ENCODE measurements around the gene DPYSL4. TPM values are rescaled to one million over a fixed set of nuclear protein-coding genes. Genes with fewer than 3 reads are reported as not detected.

Gene DPYSL4
- total and polyA plus RNA-seq, 2 experiments from 2014 or later, result 2.1 to 4.1 TPM

DNA sequence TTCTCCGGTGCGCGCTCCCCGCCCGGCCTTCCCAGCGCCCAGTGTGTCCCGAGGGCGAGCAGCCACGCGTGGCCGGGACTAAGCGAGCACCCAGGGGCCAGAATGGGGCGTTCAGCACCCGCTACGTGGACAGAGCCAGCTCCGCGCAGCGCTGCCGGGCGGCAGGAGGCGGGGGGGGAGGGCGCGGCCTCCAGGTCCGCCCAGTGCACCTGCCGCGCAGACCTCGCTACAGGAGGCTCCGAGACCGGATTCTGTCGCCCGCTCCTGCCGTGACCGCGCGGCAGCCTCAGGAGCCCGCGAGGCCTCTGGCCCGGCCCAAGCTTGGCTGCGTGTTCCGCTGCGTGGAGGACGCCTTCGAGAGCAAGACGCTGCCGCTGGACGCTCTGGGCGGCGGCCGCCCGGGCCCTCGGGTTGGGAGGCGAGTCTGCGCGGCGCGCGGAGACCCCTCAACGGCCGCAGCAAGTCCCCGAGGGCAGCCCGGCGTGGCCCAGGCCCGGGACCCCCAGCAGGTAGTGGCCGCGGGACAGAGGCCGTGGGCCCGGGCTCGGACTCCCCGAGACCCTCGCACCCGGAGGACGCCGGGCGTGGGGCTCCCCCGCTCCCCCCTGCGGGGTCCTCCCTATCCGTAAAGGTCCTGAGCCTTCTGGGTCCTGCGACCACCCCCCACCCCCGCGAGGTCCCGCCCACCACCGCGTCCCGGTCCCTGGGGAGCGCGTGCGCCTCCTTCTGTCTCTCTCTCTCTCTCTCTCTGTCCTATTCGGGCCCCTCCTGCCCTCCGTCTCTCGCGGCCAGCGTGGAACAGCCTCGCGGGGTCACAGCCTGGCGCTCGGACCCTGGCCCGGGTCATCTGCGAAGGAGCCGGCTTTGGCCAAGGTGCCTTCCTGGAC, 904 bp upstream of the DPYSL4 start:
- H3K27ac ChIP-seq, result no peak overlapping the region
- H3K4me2 ChIP-seq, result peak overlapping the region; percentile 88
- TF ChIP-seq EZH2phosphoT487 (IDR thresholded peaks at IDR 0.05; ENCODE audit: low read depth, severe bottlenecking, unreplicated experiment) (no peak), EZH2 (IDR thresholded peaks at IDR 0.05; ENCODE audit: borderline replicate concordance) (peak; percentile 53)
- H3K9me3 ChIP-seq (ENCODE audit: low read depth), result no peaks in the 10 kb centered on the region
- H4K20me1 ChIP-seq (ENCODE audit: insufficient read depth, poor library complexity, severe bottlenecking), result no peaks in the 10 kb centered on the region
- no peak overlapping the region for H2AFZ ChIP-seq
- WGBS (ENCODE audit: low lambda C conversion rate, missing lambda C conversion rate), result 8% methylated on average over 54 of the region's 99 CpGs
- H3K9me2 ChIP-seq (replicated peaks; ENCODE audit: insufficient read depth), result no peaks in the 10 kb centered on the region
- no peaks in the 10 kb centered on the region for H3K36me3 ChIP-seq (replicated peaks; ENCODE audit: insufficient read depth, low read depth)
- DNase-seq (ENCODE audit: low spot score), result peak; percentile 85
- H3K4me3 ChIP-seq, result no peak overlapping the region
- peaks cover 10% of the 10 kb centered on the region for H3K4me1 ChIP-seq (ENCODE audit: insufficient read depth)
- H3K79me2 ChIP-seq, result no peaks in the 10 kb centered on the region
- peaks cover 79% of the 10 kb centered on the region for H3K27me3 ChIP-seq

DNA sequence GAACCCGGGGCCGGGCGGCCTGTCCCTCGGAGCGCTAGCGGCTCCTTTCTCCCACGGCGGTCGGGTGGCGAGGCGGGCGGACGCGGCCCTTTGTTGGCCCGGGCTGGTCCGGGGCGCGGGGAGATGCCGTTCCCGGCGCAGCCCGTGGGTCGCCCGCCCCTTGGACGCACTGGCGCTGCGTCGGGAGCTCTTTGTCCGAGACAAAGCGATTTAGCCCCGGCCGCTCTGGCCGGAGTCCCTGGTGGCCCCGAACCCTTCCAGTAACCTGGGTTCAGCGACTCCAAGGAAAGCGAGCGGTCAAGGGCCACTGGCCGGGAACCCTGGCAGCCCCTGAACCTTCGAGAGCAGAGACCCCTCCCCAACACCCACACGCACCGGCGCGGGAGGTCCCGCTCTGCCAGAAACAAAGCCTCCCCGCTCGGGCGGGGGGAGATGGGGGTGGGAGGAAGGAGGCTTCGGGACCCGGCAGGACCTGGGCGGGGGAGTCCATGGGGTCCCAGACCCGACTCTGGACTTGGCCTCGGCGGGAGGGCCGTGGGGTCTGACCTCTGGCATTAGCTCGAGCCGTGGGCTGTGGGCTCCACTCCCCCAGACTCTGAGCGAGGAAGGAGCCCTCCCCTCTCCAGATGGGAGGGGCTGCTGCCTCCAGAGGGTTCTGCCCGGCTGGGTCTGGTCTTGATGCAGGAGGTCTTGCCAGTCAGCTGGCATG, 836 bp downstream of the DPYSL4 start:
- 5% methylated on average over 49 of the region's 58 CpGs for WGBS (ENCODE audit: low lambda C conversion rate, missing lambda C conversion rate)
- H2AFZ ChIP-seq, result no peak overlapping the region

DNA sequence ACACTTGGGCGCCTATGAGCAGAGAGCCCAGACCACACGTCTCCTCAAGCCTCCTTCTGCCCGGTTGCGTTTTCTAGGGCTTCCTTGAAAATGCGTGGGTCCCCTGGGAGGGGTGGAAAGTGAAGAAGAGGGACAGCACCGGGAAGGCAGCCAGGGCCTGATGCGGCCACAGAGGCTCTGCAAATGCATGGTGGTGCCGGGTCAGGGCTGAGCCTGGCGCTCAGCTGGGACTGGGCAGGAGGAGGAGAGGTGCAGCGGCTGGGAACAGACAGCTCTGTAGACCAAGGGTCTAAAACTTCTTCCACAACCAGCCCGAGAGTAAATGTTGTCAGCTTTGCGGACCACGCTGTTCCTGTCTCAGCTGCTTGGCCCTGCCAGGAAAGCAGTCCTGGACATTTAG, 1.6 kb downstream of the DPYSL4 start:
- Histone ChIP-seq H3K79me2 (no peaks in the 10 kb centered on the region), H3K27me3 (peaks cover 61% of the 10 kb centered on the region), H3K4me2 (peak overlapping the region; percentile 88), H3K36me3 (replicated peaks; ENCODE audit: insufficient read depth, low read depth) (no peaks in the 10 kb centered on the region), H3K4me1 (ENCODE audit: insufficient read depth) (peaks cover 10% of the 10 kb centered on the region), H4K20me1 (ENCODE audit: insufficient read depth, poor library complexity, severe bottlenecking) (no peaks in the 10 kb centered on the region), H3K9me2 (replicated peaks; ENCODE audit: insufficient read depth) (no peaks in the 10 kb centered on the region), H3K9me3 (ENCODE audit: low read depth) (no peaks in the 10 kb centered on the region), H2AFZ (no peak overlapping the region), H3K27ac (no peak overlapping the region), H3K4me3 (no peak overlapping the region)
- DNase-seq (ENCODE audit: low spot score), result no peak
- TF ChIP-seq, protein P1, sequence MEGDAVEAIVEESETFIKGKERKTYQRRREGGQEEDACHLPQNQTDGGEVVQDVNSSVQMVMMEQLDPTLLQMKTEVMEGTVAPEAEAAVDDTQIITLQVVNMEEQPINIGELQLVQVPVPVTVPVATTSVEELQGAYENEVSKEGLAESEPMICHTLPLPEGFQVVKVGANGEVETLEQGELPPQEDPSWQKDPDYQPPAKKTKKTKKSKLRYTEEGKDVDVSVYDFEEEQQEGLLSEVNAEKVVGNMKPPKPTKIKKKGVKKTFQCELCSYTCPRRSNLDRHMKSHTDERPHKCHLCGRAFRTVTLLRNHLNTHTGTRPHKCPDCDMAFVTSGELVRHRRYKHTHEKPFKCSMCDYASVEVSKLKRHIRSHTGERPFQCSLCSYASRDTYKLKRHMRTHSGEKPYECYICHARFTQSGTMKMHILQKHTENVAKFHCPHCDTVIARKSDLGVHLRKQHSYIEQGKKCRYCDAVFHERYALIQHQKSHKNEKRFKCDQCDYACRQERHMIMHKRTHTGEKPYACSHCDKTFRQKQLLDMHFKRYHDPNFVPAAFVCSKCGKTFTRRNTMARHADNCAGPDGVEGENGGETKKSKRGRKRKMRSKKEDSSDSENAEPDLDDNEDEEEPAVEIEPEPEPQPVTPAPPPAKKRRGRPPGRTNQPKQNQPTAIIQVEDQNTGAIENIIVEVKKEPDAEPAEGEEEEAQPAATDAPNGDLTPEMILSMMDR (IDR thresholded peaks at IDR 0.05; ENCODE audit: poor library complexity), result no peak
- no peak for TF ChIP-seq EZH2phosphoT487 (IDR thresholded peaks at IDR 0.05; ENCODE audit: low read depth, severe bottlenecking, unreplicated experiment)
- no peak for TF ChIP-seq EZH2 (IDR thresholded peaks at IDR 0.05; ENCODE audit: borderline replicate concordance)
- 57% methylated on average over 13 of the region's 13 CpGs for WGBS (ENCODE audit: low lambda C conversion rate, missing lambda C conversion rate)

More for the DNA sequence above, 836 bp downstream of the DPYSL4 start:
- Histone ChIP-seq H3K4me1 (ENCODE audit: insufficient read depth) (peaks cover 10% of the 10 kb centered on the region), H3K27me3 (peaks cover 68% of the 10 kb centered on the region), H3K4me3 (peak overlapping the region; percentile 39), H3K9me2 (replicated peaks; ENCODE audit: insufficient read depth) (no peaks in the 10 kb centered on the region), H3K79me2 (no peaks in the 10 kb centered on the region), H3K9me3 (ENCODE audit: low read depth) (no peaks in the 10 kb centered on the region), H3K4me2 (peak overlapping the region; percentile 88), H4K20me1 (ENCODE audit: insufficient read depth, poor library complexity, severe bottlenecking) (no peaks in the 10 kb centered on the region), H3K36me3 (replicated peaks; ENCODE audit: insufficient read depth, low read depth) (no peaks in the 10 kb centered on the region), H3K27ac (no peak overlapping the region)
- TF ChIP-seq EZH2 (IDR thresholded peaks at IDR 0.05; ENCODE audit: borderline replicate concordance), result peak; percentile 98
- no peak for TF ChIP-seq EZH2phosphoT487 (IDR thresholded peaks at IDR 0.05; ENCODE audit: low read depth, severe bottlenecking, unreplicated experiment)
- TF ChIP-seq, protein P1 (IDR thresholded peaks at IDR 0.05; ENCODE audit: poor library complexity), result no peak
- DNase-seq (ENCODE audit: low spot score), result no peak

DNA sequence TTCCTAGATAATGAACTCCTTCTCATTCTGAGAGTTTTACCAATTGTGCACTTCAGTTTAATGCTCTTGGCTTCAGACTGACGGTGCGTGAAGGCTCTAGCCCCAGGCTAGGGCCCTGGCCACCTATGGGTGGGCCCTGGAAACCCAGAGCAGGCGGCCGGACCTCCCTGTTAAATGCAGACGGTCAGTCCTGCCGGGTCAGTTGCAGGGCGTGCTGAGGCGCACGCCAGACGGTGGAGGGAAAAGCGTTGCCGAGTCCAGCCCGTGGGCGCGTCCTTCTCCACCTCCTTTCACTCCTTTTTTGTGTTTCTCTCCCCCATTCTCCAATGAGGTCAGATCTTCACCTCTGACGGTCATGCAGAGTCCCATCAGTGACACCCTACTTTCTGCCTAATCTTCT, 2.3 kb downstream of the DPYSL4 start:
- Histone ChIP-seq H3K79me2 (no peaks in the 10 kb centered on the region), H3K4me3 (no peak overlapping the region), H3K4me1 (ENCODE audit: insufficient read depth) (peaks cover 10% of the 10 kb centered on the region), H3K36me3 (replicated peaks; ENCODE audit: insufficient read depth, low read depth) (no peaks in the 10 kb centered on the region), H3K9me2 (replicated peaks; ENCODE audit: insufficient read depth) (no peaks in the 10 kb centered on the region), H3K27me3 (peaks cover 54% of the 10 kb centered on the region), H3K9me3 (ENCODE audit: low read depth) (no peaks in the 10 kb centered on the region), H2AFZ (no peak overlapping the region), H3K4me2 (no peak overlapping the region), H3K27ac (no peak overlapping the region), H4K20me1 (ENCODE audit: insufficient read depth, poor library complexity, severe bottlenecking) (no peaks in the 10 kb centered on the region)
- no peak for DNase-seq (ENCODE audit: low spot score)
- TF ChIP-seq, protein P1 (IDR thresholded peaks at IDR 0.05; ENCODE audit: poor library complexity), result no peak
- TF ChIP-seq EZH2 (IDR thresholded peaks at IDR 0.05; ENCODE audit: borderline replicate concordance), result no peak
- no peak for TF ChIP-seq EZH2phosphoT487 (IDR thresholded peaks at IDR 0.05; ENCODE audit: low read depth, severe bottlenecking, unreplicated experiment)
- WGBS (ENCODE audit: low lambda C conversion rate, missing lambda C conversion rate), result 91% methylated on average over 9 of the region's 16 CpGs

All from hepatocyte (in vitro differentiated cells).